ENCODE measurements around the gene MAP2K3. TPM values are rescaled to one million over a fixed set of nuclear protein-coding genes. Genes with fewer than 3 reads are reported as not detected.

The MAP2K3 gene
- total and polyA plus RNA-seq, 2 donors (not counting 3 experiments of a cell fraction or from before 2014, with no cell fraction given) = 15.3 to 36.3 TPM

GRCh38 chr17:21294321-21295035 lies 10.0 kb downstream of the MAP2K3 start:
- Histone ChIP-seq H3K27ac (ENCODE audit: insufficient read depth, low read depth, low read length) (no peak overlapping the region), H3K9me1 (replicated peaks; ENCODE audit: control insufficient read depth, extremely low read depth, insufficient read depth, low read length) (no peaks in the 10 kb centered on the region), H3K4me1 (ENCODE audit: control insufficient read depth, extremely low read depth, insufficient read depth, low read length) (no peaks in the 10 kb centered on the region), H3K27me3 (ENCODE audit: control insufficient read depth in 2 of 2, insufficient read depth in 2 of 2, low read length in 2 of 2) (no peaks in the 10 kb centered on the region), H3K79me2 (ENCODE audit: control insufficient read depth, insufficient read depth, low read length) (peaks cover 27% of the 10 kb centered on the region), H3K36me3 (ENCODE audit: control insufficient read depth in 2 of 2, extremely low read depth in 1 of 2, insufficient read depth in 2 of 2, low read length in 2 of 2) (peaks cover 0 to 2% of the 10 kb centered on the region in 2 experiments), H4K20me1 (replicated peaks; ENCODE audit: control insufficient read depth, extremely low read depth, insufficient read depth, low read length) (no peaks in the 10 kb centered on the region), H2AFZ (ENCODE audit: low read depth, low read length) (no peak overlapping the region), H3K4me3 (replicated peaks in 1 of 3; ENCODE audit: insufficient read depth in 1 of 3, low read depth in 1 of 3, low read length in 3 of 3) (no peak overlapping the region), H3K4me2 (ENCODE audit: insufficient read depth, low read length) (no peak overlapping the region), H3K9me3 (replicated peaks; ENCODE audit: control insufficient read depth, insufficient read depth, low read length) (no peaks in the 10 kb centered on the region), H3K9ac (replicated peaks; ENCODE audit: extremely low read depth, insufficient read depth, low read length) (no peak overlapping the region)
- CTCF ChIA-PET = no interaction called here
- TF ChIP-seq MYC (IDR thresholded peaks at IDR 0.05; ENCODE audit: low read depth, low read length) = no peak
- TF ChIP-seq EZH2 (IDR thresholded peaks at IDR 0.05; ENCODE audit: borderline replicate concordance, low read depth, low read length, severe bottlenecking) = no peak
- no peak for TF ChIP-seq POLR2A (IDR thresholded peaks at IDR 0.05; ENCODE audit: low read depth, low read length)
- no peak for TF ChIP-seq POLR2AphosphoS5 (IDR thresholded peaks at IDR 0.05; ENCODE audit: insufficient read depth, low read depth, low read length)
- TF ChIP-seq MAX (IDR thresholded peaks at IDR 0.05; ENCODE audit: insufficient read depth, insufficient read length) = no peak
- no peak for TF ChIP-seq CTCF (IDR thresholded peaks at IDR 0.05; ENCODE audit: extremely low read depth in 1 of 2, insufficient read depth in 1 of 2, low read depth in 1 of 2, low read length in 2 of 2)
- no peak for TF ChIP-seq GATA2 (IDR thresholded peaks at IDR 0.05; ENCODE audit: insufficient read depth, insufficient read length, low read depth, low read length)
- no peak for TF ChIP-seq JUN (IDR thresholded peaks at IDR 0.05; ENCODE audit: borderline replicate concordance, insufficient read depth, insufficient read length, low read depth)
- TF ChIP-seq FOS (IDR thresholded peaks at IDR 0.05; ENCODE audit: borderline replicate concordance, insufficient read depth, low read length) = no peak
- intact Hi-C loops (cut with micrococcal nuclease) = no loop called here
- dilution Hi-C loops (cut with MboI; ENCODE audit: extremely low pct_ligation_motif_present, low sequenced_read_pairs) = no loop called here
- DNase-seq (ENCODE audit: low read depth, low spot score) = no peak
- BruUV-seq (replicated peaks) = no TSS peak
- no peak for FAIRE-seq
- POLR2A ChIA-PET = no interaction called here

All from endothelial cell of umbilical vein (primary cell).